ENCODE measurements around the gene LHFPL6. TPM values are rescaled to one million over a fixed set of nuclear protein-coding genes. Genes with fewer than 3 reads are reported as not detected.

Gene LHFPL6
- polyA plus RNA-seq, 1 donor, result 31.4 TPM

DNA sequence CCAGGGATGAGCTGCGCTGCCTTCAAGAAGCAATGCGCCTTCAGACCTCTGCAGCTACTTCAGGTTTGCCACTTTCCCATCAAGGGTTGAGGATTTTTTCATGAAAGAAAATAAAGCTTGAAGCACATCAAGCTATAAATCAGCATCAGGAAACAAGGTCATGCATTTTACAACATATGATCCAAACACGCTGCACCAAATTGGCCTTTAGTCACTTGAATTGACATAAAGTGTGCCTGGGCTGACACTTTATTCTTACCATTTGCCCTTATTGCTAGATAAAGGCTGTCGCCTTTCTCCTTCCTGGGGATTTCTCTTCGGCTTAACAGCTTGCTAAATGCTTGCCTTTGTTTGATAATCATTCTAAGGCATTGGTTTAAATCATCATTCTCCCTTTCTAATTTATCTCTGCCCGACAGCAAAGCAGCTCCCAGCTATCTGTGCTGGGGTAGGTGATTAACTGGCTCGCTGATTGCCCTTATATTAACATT is 87.7 kb downstream of the LHFPL6 start:
- no peak for DNase-seq

DNA sequence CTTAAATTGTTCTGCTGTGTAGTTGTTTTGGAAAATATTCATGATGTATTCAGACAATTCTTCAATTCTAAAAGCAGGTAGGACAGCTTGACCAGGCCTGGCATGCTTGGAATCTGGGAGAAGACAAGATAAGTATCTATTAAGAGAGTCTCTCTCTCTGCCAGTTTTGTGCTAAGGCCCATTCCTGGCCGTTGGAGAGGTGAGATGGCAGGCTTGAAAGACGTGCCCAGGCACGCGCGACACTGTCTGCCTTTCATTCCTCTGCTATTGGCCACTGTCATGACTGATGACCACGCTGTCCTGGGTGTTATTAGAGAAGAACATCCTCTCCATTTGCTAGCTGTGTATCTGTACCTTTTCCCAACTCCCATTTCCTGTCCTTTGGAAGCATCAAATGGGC is 90.3 kb downstream of the LHFPL6 start:
- no peak for DNase-seq

DNA sequence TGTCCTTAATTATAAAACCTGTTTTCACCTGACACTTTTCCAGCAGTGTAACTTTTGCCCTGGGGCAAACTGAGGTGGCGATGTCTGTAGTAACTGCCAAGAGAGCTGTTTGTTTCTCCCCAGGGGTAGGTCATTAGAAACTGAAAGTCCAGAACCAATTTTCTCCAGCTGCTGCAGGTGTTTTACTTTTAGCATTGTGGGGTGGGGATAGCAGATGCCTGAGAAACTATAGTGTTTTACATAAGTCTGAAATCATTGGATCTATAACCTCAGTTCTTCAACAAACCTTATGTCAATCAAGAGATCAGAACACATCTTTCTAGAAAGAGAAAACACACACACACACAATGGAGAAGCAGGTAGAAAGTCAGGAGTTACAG is 92.7 kb downstream of the LHFPL6 start:
- DNase-seq, result no peak

DNA sequence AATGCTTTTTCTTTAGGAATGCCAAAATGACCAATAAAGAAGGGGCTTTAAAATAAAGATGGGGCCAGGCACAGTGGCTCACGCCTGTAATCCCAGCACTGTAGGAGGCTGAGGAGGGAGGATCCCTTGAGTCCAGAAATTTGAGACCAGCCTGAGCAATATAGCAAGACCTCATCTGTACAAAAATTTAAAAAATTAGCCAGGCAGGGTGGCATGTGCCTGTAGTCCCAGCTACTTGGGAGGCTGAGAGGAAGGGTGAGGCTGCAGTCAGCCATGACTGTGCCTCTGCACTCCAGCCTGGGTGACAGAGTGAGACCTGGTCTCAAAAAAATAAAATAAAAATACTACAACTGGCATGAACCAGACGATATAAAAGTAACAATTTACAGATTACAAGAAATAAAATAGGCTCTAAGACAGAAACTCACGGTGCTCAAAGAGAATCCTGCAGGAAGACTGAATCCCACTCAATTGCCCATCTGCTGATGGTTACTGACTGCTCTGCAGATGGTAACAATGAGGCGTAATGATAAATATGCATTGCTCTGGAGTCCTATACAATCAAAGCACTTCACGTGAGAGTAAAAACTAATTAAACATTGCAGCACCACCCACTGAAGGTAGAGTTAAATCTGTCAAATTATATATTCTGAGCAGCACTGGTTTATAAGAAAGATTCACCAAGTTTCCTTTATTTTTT is 93.2 kb downstream of the LHFPL6 start:
- no peak for DNase-seq

DNA sequence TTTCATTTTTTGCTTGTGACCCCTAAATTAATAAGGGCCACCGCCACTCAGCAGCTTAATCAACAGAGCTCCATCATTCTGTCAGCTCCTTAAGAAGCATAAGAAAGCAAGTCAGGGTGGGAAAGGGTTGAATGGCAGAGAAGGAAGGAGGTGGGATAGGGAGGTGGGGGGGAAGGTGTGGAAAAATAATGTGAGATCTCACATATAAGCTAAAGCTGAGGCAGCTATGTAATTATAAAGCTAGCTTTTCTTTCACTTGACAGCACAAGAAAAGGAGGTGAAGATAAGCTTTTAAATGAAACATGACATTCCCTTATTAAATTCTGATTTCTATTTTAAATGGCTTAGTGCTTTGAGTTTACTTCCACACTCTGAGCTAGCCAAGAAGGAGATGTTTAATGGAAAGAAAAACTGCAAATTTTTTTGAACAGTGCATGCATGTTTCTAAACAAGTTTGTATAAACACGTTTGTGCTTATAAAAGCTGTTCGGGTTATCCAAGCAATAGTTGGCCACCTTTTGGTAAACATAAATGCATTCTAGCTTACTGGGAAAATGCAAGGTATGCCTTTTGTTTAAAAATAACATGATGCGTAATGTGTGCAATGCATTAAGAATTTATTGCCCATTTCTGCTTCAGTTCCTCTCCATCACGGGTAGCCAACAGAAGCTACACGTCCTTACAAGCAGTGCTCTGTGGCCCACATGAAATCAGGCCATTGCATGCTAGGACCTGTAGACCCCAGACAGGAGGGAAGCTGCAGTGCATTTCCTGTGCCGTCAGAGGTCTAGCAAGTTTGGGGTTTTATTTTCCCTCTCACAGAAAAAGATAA is 96.2 kb downstream of the LHFPL6 start:
- DNase-seq, result no peak

- no peak for DNase-seq
Observed at GRCh38 chr13:39505151-39505550, 97.8 kb downstream of the LHFPL6 start.

- no peak for DNase-seq
Observed at GRCh38 chr13:39503048-39503447, 99.9 kb downstream of the LHFPL6 start.

DNA sequence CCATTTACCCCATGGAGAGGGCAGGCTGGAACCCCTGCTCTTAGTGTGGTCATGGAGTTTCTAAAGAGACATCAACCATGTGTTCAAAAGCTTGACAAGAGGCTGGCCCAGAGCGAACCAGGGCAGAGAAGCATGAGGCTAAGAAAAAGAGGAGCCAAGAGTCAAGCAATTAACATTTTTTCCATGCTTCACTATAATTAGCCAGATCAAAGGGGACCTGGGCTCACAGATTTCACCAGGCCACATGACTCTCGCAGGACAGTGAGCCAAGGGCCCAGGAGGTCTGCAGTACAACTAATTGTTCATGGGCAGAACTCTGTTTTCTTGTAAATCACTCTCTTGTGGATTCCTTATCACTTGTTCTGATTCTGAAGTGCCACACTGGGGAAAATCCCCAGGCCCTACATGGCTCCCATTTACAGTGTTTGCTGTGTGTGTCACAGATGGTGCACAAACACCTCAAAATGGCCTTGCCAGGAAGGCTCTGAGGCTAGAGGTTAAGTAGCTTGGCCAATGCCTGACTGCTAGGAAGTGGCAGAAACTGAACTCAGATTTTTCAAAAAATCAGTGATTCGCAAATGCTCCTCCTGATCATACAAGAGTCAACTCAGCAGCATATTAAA is 101.2 kb downstream of the LHFPL6 start:
- DNase-seq, result no peak

DNA sequence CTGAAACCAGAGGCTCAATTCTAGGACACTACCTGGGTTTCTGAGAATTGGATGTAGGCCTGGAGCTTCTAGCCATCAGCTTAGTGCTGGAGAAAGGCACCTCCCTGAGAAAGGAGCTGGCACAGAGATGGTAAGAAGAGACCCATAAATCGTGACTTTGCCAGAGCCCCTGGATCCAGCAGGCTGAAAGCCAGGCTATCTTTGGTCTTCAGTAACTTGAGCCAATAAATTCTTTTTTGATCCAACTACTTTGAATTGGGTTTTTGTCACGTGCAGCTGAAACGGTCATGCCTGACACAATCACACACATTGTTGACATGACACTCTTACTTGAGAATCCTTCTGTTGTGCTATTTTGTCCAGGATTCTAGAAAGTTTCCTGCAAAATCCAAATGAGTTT is 103.4 kb downstream of the LHFPL6 start:
- no peak for DNase-seq

- DNase-seq, result no peak
Observed at GRCh38 chr13:39498471-39499114, 104.4 kb downstream of the LHFPL6 start.

DNA sequence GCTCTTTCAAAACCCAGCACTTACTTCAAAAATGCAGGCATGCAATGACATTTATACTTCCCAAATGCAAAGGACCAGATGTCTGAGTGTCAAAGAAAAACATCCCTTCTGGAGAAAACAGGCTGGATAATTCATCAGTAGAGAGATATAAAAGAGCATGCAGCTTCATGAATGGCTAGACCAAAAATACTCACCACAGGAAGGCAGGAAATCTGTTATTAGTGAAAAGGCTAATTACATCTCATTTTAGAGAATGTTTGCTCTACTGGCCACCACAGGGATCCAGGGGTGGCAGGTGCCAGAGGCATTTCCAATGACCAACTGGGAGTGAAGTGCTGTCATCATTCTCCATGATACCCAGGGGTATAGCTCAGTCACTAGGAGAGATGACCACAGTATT is 106.5 kb downstream of the LHFPL6 start:
- no peak for DNase-seq

DNA sequence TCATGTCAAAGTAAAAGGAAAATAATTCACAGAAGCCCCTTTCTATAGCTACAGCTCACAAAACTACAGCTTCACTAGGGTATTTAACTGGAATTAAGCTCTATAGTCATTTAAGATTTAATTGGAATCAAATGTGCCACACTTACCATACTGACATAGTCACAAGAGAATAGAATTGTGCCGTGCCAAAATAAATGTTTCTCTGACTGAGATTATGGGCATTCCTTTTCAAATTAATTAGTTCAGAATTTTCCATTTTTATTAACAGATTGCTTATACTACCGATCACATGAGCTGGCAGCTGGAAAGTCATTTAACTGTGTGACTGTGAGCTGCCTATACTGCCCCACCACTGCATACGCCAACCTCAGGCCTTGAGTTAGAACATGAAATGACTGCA is 108.4 kb downstream of the LHFPL6 start:
- no peak for DNase-seq

- no peak for DNase-seq
Observed at GRCh38 chr13:39494006-39494405, 109.0 kb downstream of the LHFPL6 start.

- no peak for DNase-seq
Observed at GRCh38 chr13:39490136-39490535, 112.9 kb downstream of the LHFPL6 start.

- DNase-seq, result no peak
Observed at GRCh38 chr13:39486758-39487157, 116.2 kb downstream of the LHFPL6 start.

DNA sequence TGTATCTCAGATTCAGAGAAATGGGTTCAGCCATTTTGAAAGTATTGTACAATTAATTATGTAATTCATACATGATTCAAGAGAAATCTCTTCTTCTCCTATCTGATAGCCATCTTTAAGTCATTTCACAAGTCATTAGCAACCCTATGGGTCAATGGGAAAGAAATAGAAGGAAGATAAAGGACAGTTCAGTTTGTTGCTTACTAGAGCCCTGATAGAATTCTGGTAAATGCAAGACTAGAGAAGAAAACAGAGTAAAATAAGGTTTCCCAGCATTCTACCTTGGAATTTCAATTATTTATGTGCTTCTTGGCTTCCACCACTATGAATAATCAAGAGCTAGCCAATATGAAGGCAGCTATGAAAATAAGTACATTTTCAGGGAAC is 117.7 kb downstream of the LHFPL6 start:
- DNase-seq, result no peak

DNA sequence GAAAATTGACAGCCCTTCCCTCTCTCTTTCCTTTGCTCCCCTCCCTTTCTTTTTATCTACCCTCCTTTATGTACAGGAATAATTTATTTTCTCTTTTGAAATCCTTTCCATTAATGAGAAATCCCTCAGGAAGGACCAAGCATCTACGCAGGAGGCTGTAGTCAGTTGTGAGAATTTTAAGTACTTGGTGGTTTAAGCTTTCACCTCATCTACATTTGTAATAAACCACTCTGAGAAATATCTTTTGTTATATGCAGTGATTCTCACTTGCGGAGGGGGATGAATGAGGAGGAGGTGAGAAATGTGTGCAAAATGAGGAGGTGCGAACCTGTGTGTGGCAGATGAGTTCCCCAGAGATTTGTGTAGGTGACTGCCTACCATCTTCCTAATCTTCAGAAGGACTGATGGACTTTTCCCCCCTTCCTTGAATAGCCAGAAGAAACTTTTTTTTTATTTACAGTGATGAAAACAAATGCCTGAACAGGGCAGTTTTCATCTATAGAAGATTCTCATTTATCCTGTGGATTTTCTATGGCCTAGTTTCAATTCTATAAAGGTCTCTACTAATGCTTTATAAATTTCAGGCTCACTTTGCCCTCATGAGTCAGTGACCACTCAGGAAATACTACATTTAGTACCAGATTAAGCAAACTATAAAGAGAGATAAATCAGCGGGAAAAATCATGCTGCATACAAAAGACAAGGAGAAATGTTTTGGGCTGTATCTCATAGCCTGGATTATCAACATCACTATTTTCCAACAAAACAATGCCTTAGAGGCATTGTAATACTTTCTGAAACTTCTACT is 118.3 kb downstream of the LHFPL6 start:
- DNase-seq, result no peak

- DNase-seq, result no peak
Observed at GRCh38 chr13:39483326-39483725, 119.7 kb downstream of the LHFPL6 start.

DNA sequence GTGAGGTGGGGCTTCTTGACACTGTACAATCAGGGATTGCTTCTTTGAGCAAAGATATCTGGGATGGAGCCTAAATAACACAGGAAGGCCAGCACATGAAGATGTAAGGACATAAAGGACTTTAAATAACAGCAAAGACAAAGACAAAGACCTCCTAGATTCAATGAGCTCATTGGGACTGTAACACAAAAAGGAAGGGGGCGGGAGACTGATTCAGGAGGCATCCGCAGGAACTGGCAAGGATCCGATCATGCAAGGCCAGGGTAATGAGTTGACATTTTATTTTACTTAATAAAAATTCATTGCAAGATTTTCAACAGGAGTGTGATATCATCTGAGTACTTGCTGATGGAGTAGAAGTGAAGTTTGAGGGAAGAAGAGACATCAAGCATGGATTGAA is 121.5 kb downstream of the LHFPL6 start:
- DNase-seq, result no peak

GRCh38 chr13:39474600-39474999 is 128.4 kb downstream of the LHFPL6 start:
- no peak for DNase-seq

DNA sequence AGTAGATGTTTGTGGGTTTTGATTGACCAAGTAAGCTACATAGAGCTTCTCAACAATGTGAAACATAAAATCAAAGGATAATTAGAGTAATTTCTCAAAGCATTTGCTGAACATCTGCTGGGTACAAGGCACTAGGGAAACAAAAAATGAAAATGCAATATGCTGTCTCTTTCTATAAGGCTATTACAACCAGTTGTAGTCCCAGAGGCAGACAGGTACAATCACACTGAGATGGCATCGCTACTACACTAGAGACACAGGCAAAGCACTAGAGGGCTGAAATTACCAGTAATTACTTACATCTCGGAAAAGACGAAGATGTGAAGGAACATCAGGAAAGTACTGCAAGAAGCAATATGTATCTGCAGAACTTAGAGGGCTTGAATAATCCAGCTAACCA is 133.3 kb downstream of the LHFPL6 start:
- DNase-seq, result no peak

GRCh38 chr13:39468306-39468705 is 134.7 kb downstream of the LHFPL6 start:
- no peak for DNase-seq

Measured in left kidney (tissue), 2 donors.